HCT116 (cell line): Measurements from ENCODE around the gene FTO.

Source experiments
- ATF3 ChIP-seq: IDR thresholded peaks from 2 replicates; pipeline ENCODE4 v1.6.1; 2012
- CTCF ChIP-seq, 3 experiments: fragments of 200-600 bp in 1 of 3; sonication (generic) in 1 of 3; IDR thresholded peaks in 2 of 3; conservative IDR thresholded peaks in 1 of 3; 2 replicates each; pipeline ENCODE4 v1.5.1; 2012 to 2017; ENCODE audit warnings: low read depth in 2 of 3, low read length in 2 of 3, antibody characterized with exemption in 1 of 3, borderline replicate concordance in 1 of 3, control low read depth in 1 of 3, mild to moderate bottlenecking in 1 of 3, mixed read lengths in 1 of 3, mixed run types in 1 of 3, moderate library complexity in 1 of 3; ENCODE audit not compliant: insufficient read depth in 1 of 3
- ELF1 ChIP-seq: IDR thresholded peaks from 2 replicates; pipeline ENCODE4 v1.6.1; 2012; ENCODE audit warnings: low read depth, borderline replicate concordance
- EZH2 ChIP-seq: fragments of 200-600 bp; sonication (generic); IDR thresholded peaks from 2 replicates; pipeline ENCODE4 v1.6.1; 2017; ENCODE audit warnings: antibody characterized with exemption, mixed run types
- EZH2phosphoT487 ChIP-seq: fragments of 200-600 bp; IDR thresholded peaks from 2 replicates; pipeline ENCODE4 v1.6.1; 2018; ENCODE audit warnings: antibody characterized with exemption, borderline replicate concordance
- MAX ChIP-seq: IDR thresholded peaks from 2 replicates; pipeline ENCODE4 v1.6.1; 2012
- POLR2A ChIP-seq: IDR thresholded peaks from 2 replicates; pipeline ENCODE4 v1.7.0; 2011; ENCODE audit warnings: borderline replicate concordance; ENCODE audit not compliant: insufficient read depth, insufficient read length; ENCODE audit errors: extremely low read depth
- POLR2AphosphoS5 ChIP-seq: IDR thresholded peaks from 2 replicates; pipeline ENCODE4 v1.6.1; 2011; ENCODE audit warnings: mild to moderate bottlenecking, low read depth, low read length, moderate library complexity
- RAD21 ChIP-seq: IDR thresholded peaks from 2 replicates; pipeline ENCODE4 v1.6.1; 2012; ENCODE audit warnings: low read depth, mild to moderate bottlenecking
- REST ChIP-seq: IDR thresholded peaks from 2 replicates; pipeline ENCODE4 v1.6.1; 2012; ENCODE audit warnings: low read depth
- SIN3A ChIP-seq: IDR thresholded peaks from 2 replicates; pipeline ENCODE4 v1.6.1; 2012; ENCODE audit warnings: low read depth
- TCF7L2 ChIP-seq: IDR thresholded peaks from 2 replicates; pipeline ENCODE4 v1.7.0; 2011; ENCODE audit warnings: borderline replicate concordance, inconsistent platforms; ENCODE audit not compliant: insufficient read depth, insufficient read length; ENCODE audit errors: extremely low read depth
- YY1 ChIP-seq: IDR thresholded peaks from 2 replicates; pipeline ENCODE4 v1.6.1; 2011; ENCODE audit warnings: low read length, low read depth, moderate library complexity, mild to moderate bottlenecking; ENCODE audit not compliant: insufficient replicate concordance; ENCODE audit errors: extremely low read depth
- ZBTB33 ChIP-seq: IDR thresholded peaks from 2 replicates; pipeline ENCODE4 v1.6.1; 2011; ENCODE audit warnings: mild to moderate bottlenecking, low read length, moderate library complexity; ENCODE audit not compliant: insufficient replicate concordance; ENCODE audit errors: extremely low read depth

- TF ChIP-seq CTCF (IDR thresholded peaks at IDR 0.05 in 2 of 3, conservative IDR thresholded peaks at IDR 0.05 in 1 of 3; ENCODE audit: borderline replicate concordance in 1 of 3, insufficient read depth in 1 of 3, low read depth in 2 of 3, low read length in 2 of 3) (no peak), EZH2 (no peak), EZH2phosphoT487 (no peak), POLR2A (no peak), YY1 (no peak), POLR2AphosphoS5 (no peak), RAD21 (no peak), MAX (no peak), ATF3 (no peak), TCF7L2 (no peak), REST (no peak), SIN3A (no peak), ZBTB33 (no peak), ELF1 (no peak)
These were observed 282.8 kb downstream of the FTO start for GRCh38 chr16:53986793-53987192.
